ENCODE data around the gene ZBTB1. TPM values are rescaled to one million over a fixed set of nuclear protein-coding genes. Genes with fewer than 3 reads are reported as not detected.
"Not testable (repeated sequence)": the region's sequence is repeated elsewhere in the genome, so short reads cannot be mapped to it uniquely, and the experiment has no call there.

The ZBTB1 gene
- total RNA-seq, 2 experiments from 2014 or later: 21.3 to 23.4 TPM

DNA sequence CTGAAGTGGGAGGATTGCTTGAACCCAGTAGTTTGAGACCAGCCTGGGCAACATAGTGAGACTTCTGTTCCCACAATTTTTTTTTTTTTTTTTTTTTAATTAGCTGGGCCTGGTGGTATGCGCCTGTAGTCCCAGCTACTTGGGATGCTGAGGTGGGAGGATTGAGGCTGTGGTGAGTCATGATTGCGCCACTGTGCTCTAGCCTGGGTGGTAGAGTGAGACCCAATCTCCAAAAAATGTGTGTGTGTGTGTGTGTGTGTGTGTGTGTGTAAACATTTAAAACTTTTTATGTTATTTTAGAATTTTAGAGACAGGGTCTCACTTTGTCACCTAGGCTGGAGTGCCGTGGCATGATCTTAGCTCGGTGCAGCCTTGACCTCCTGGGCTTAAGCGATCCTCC lies 52.0 kb downstream of the ZBTB1 start:
- Mint-ChIP-seq H3K27ac (no peak overlapping the region), H3K27me3 (ENCODE audit: low read depth) (no peaks in the 10 kb centered on the region), H3K36me3 (ENCODE audit: low read depth) (no peaks in the 10 kb centered on the region), H3K9me3 (no peaks in the 10 kb centered on the region), H3K4me3 (no peak overlapping the region), H3K4me1 (ENCODE audit: low read depth) (peaks cover 2% of the 10 kb centered on the region)
- CTCF ChIA-PET: interaction anchor here (0.7 to 1.0 kb wide), 3 partner anchors 12 to 46 kb away, joined by 3 read pairs; no protein-coding TSS in a partner anchor
- no peak for DNase-seq
- intact Hi-C loops (cut with micrococcal nuclease): no loop called here

DNA sequence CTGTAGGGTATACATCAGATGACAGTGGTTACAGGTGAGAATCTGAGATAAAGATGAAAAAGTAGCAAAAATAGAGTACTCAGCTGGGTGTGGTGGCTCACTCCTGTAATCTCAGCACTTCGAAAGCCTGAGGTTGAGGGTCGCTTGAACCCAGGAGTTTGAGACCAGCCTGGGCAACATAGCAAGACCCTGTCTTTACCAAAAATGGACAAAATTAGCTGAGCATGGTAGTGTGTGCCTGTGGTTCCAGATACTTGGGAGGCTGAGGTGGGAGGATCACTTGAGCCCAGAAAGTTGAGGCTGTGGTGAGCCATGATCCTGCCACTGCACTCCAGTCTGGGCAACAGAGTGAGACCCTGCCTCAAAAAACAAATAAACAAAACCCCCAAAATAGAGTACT lies 53.6 kb downstream of the ZBTB1 start:
- H3K36me3 Mint-ChIP-seq (ENCODE audit: low read depth); CTCF ChIA-PET; H3K4me3 Mint-ChIP-seq; H3K4me1 Mint-ChIP-seq (ENCODE audit: low read depth); H3K27ac Mint-ChIP-seq; intact Hi-C loops (cut with micrococcal nuclease); DNase-seq; H3K9me3 Mint-ChIP-seq; H3K27me3 Mint-ChIP-seq (ENCODE audit: low read depth): not testable (repeated sequence)

DNA sequence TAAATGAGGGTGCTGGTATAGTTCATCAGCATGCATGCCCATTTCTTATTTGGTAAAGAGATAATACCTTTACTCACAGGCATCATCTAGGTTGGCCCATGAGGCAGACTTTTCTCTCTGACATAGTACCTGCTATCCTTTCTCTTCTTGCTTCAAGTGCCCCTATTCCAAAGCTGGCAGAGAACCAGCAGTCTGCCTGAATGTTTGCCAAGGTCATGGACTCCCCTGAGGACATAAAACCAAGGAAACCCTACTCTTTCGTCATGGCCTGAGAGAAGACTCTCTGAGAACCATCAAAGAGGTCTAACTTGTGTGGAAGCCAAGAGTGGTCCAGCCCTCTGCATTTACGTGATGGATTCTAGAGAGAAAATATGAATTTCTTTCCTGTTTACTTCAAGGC lies 57.1 kb downstream of the ZBTB1 start:
- Mint-ChIP-seq H3K27me3 (ENCODE audit: low read depth) (no peaks in the 10 kb centered on the region), H3K4me1 (ENCODE audit: low read depth) (peaks cover 2% of the 10 kb centered on the region), H3K36me3 (ENCODE audit: low read depth) (no peaks in the 10 kb centered on the region), H3K4me3 (no peak overlapping the region), H3K9me3 (no peaks in the 10 kb centered on the region), H3K27ac (no peak overlapping the region)
- intact Hi-C loops (cut with micrococcal nuclease): no loop called here
- no peak for DNase-seq
- CTCF ChIA-PET: interaction anchor here (1.3 kb wide), 1 partner anchor 75 kb away, joined by 6 read pairs; no protein-coding TSS in a partner anchor

DNA sequence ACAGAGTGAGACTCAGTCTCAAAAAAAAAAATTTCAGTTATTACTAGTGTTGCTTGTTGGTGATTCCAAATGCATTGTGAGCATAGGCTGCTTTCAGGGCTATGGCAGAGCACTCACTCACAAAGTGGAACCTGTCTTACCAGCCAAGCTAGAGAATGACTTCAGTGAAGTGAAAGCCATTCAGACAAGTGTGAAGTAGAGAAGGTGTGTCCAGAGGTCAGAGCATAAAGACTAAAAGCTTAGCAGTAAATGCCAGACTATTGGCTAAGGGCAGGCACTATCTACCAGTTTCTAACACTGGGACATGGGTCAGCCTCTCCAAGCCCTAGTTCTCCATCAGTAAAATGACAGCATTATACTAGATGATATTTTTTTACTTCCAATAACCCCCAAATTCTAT lies 57.9 kb downstream of the ZBTB1 start:
- intact Hi-C loops (cut with micrococcal nuclease): no loop called here
- Mint-ChIP-seq H3K27me3 (ENCODE audit: low read depth) (peaks cover 2% of the 10 kb centered on the region), H3K36me3 (ENCODE audit: low read depth) (no peaks in the 10 kb centered on the region), H3K9me3 (no peaks in the 10 kb centered on the region), H3K27ac (no peak overlapping the region), H3K4me3 (no peak overlapping the region), H3K4me1 (ENCODE audit: low read depth) (peaks cover 2% of the 10 kb centered on the region)
- CTCF ChIA-PET: no interaction called here
- no peak for DNase-seq

DNA sequence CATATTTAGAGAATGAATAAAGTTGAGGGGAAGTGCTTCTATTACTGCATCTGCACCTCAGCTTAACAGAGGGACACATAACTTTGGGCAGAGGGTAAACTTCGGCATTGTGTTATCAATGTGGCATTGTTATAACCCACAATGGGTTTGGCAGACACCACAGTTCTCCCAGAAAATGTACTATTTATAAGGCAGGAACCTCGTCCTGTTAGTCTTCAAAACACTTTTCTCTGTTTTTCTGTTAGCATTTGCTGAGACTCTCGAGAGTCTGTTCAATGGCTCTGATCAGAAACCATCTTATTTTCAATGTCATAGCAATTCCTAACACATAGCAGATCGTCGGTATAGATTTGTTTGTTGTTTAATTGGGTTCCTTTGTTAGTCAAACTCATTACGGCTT lies 59.1 kb downstream of the ZBTB1 start:
- Mint-ChIP-seq H3K27ac (no peak overlapping the region), H3K27me3 (ENCODE audit: low read depth) (peaks cover 2% of the 10 kb centered on the region), H3K36me3 (ENCODE audit: low read depth) (no peaks in the 10 kb centered on the region), H3K4me3 (no peak overlapping the region), H3K4me1 (ENCODE audit: low read depth) (peaks cover 2% of the 10 kb centered on the region), H3K9me3 (no peaks in the 10 kb centered on the region)
- CTCF ChIA-PET: interaction anchor here (0.9 kb wide), 1 partner anchor 31 kb away, joined by 3 read pairs; no protein-coding TSS in a partner anchor
- intact Hi-C loops (cut with micrococcal nuclease): no loop called here
- DNase-seq: no peak

DNA sequence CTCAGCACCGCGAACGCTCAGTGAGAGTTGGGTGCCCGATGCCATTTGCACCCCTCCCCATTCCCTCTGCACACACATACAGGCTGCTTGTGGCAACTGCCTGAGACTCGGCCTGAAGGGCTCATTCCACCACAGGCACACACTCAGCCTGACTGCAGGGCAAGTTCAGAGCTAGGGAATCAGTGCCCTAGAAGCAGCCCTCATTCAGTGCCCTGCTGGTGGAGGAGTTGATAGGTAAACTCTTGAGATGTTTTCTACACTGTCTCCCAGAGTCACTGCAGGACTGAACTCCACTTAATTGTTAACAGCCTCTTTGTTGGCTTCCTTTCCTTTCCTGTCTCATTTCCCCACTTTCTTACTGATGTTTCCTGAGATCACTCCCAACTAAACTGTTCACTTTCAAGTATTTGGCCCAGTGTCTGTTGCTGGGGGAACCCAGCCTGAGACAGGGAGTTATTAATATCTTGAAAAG lies 62.1 kb downstream of the ZBTB1 start:
- no peak overlapping the region for H3K4me3 Mint-ChIP-seq
- CTCF ChIA-PET: no interaction called here
- no peaks in the 10 kb centered on the region for H3K36me3 Mint-ChIP-seq (ENCODE audit: low read depth)
- no peak for DNase-seq
- intact Hi-C loops (cut with micrococcal nuclease): no loop called here
- no peak overlapping the region for H3K27ac Mint-ChIP-seq
- peaks cover 2% of the 10 kb centered on the region for H3K27me3 Mint-ChIP-seq (ENCODE audit: low read depth)
- H3K9me3 Mint-ChIP-seq: peaks cover 1% of the 10 kb centered on the region
- H3K4me1 Mint-ChIP-seq (ENCODE audit: low read depth): no peaks in the 10 kb centered on the region

DNA sequence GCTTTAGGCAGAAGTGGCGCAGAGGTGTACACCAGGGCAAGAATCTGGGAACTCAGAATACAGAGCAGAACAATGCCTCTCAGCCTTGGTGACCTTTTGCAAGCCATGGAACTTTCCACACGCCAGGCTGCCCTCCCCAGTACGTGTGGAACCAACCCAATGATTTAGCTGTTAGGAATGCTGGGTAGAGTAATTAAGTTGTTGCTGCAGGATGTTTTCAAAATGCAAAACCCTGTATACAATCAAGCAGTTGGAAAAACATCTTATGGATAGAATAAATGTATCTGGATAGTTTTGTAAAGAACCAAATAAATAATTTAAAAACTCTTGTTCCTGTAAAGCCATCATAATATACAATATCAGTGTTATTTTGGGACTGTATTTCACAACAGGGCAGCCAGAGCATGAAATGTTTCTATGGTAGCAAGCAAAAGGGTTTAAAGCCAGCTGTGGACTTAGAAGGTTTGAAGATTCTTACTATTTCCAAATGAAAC lies 64.6 kb downstream of the ZBTB1 start:
- Mint-ChIP-seq H3K4me3 (no peak overlapping the region), H3K9me3 (peaks cover 1% of the 10 kb centered on the region), H3K36me3 (ENCODE audit: low read depth) (no peaks in the 10 kb centered on the region), H3K27ac (no peak overlapping the region), H3K4me1 (ENCODE audit: low read depth) (no peaks in the 10 kb centered on the region), H3K27me3 (ENCODE audit: low read depth) (peaks cover 2% of the 10 kb centered on the region)
- intact Hi-C loops (cut with micrococcal nuclease): no loop called here
- CTCF ChIA-PET: interaction anchor here (0.6 kb wide), 1 partner anchor 95 kb away, joined by 3 read pairs; no protein-coding TSS in a partner anchor
- no peak for DNase-seq

DNA sequence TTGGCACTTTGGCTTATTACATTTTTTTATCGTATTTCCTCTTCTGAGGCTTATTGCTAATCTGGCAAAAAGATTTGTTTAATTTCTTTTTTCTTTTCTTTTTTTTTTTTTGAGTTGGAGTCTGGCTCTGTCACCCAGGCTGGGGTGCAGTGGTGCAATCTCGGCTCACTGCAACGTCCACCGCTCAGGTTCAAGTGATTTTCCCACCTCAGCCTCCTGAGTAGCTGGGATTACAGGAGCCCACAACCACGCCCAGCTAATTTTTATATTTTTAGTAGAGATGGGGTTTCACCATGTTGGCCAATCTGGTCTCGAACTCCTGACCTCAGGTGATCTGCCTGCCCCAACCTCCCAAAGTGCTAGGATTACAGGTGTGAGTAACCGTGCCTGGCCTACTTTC lies 65.1 kb downstream of the ZBTB1 start:
- H3K4me1 Mint-ChIP-seq (ENCODE audit: low read depth); DNase-seq; H3K36me3 Mint-ChIP-seq (ENCODE audit: low read depth); H3K9me3 Mint-ChIP-seq; H3K4me3 Mint-ChIP-seq; H3K27me3 Mint-ChIP-seq (ENCODE audit: low read depth); intact Hi-C loops (cut with micrococcal nuclease); H3K27ac Mint-ChIP-seq; CTCF ChIA-PET: not testable (repeated sequence)

DNA sequence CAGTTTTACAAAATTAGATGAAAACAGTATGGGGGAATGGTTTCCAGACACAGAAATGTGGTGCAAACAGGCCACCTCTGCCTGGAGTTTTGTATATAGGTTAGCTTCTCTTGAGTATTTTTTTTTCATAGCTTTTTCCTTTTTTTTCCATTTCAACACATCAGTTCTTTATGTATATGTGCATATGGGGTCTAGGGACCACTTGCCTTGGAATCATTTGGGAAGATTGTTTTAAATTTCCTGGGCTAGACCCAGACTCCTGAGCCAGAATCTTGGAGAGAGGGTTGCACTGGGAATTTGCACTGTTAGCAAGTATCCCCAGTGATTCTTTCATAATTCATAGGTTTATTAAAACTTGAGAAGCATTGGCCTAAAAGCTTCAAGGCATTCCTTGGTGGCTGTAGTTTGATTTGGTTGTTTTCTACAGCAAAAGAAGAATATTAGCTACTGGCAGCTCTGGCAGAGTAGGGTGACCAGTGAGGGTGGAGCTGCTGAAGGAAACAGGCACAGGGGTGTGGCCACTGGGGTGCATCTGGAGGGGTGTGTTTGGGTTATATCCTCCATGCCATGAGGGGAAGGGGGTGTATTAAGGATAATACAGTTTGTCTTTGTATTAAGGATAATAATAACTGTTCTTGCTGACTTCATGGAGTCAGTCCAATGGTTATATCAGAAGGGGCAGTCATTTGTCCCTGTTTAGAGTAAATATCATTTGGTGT lies 68.0 kb downstream of the ZBTB1 start:
- intact Hi-C loops (cut with micrococcal nuclease): no loop called here
- H3K27ac Mint-ChIP-seq: no peak overlapping the region
- no peaks in the 10 kb centered on the region for H3K27me3 Mint-ChIP-seq (ENCODE audit: low read depth)
- no peak for DNase-seq
- no peaks in the 10 kb centered on the region for H3K36me3 Mint-ChIP-seq (ENCODE audit: low read depth)
- H3K4me1 Mint-ChIP-seq (ENCODE audit: low read depth): no peaks in the 10 kb centered on the region
- no peak overlapping the region for H3K4me3 Mint-ChIP-seq
- CTCF ChIA-PET: no interaction called here
- peaks cover 1% of the 10 kb centered on the region for H3K9me3 Mint-ChIP-seq

DNA sequence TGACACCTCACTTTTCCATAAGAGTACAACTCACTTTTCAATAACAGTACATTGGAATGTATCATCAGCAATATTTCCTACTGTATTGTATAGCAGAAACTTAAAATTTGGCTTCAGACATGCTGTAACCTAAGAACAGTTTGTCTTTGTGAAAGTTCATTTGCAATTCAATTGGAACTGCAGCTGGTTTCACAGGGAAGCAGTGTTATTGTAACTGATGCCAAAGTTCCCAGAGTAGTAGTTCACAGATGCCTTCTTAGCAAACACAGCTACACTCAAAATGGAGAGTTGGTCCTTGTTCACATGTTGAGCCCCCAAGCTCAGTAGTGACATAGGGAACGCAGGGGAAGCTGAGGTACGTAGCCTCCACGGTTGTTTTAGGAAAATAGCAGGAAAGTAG lies 68.5 kb downstream of the ZBTB1 start:
- H3K27me3 Mint-ChIP-seq (ENCODE audit: low read depth): no peaks in the 10 kb centered on the region
- no peak for DNase-seq
- CTCF ChIA-PET: no interaction called here
- intact Hi-C loops (cut with micrococcal nuclease): no loop called here
- no peak overlapping the region for H3K27ac Mint-ChIP-seq
- H3K9me3 Mint-ChIP-seq: peaks cover 1% of the 10 kb centered on the region
- no peaks in the 10 kb centered on the region for H3K36me3 Mint-ChIP-seq (ENCODE audit: low read depth)
- no peaks in the 10 kb centered on the region for H3K4me1 Mint-ChIP-seq (ENCODE audit: low read depth)
- no peak overlapping the region for H3K4me3 Mint-ChIP-seq

Other genes with a start within 250 kb of the ZBTB1 start
- gene ESR2, start 210.4 kb upstream of the ZBTB1 start, total RNA-seq: under 1 TPM; 0.27 to 0.43 TPM
- 100 to 1,000 TPM; 240 to 247 TPM for gene MTHFD1, start 116.4 kb upstream of the ZBTB1 start, total RNA-seq
- gene AKAP5, start 39.3 kb upstream of the ZBTB1 start, total RNA-seq: under 1 TPM; 0.57 to 0.69 TPM
- 10 to 100 TPM; 22.6 to 23.5 TPM for gene ZBTB25, start 932 bp upstream of the ZBTB1 start, total RNA-seq
- gene HSPA2, start 36.0 kb downstream of the ZBTB1 start, total RNA-seq: 1 to 10 TPM; 4.1 to 5.1 TPM
- not detected for gene PPP1R36, start 45.2 kb downstream of the ZBTB1 start, total RNA-seq
- gene PLEKHG3, start 199.7 kb downstream of the ZBTB1 start, total RNA-seq: 1 to 10 TPM in 1 of 2 experiments, under 1 TPM in 1; 0.48 to 1.1 TPM